ENCODE results near the gene ZSWIM2.
"Not testable (repeated sequence)": the region's sequence is repeated elsewhere in the genome, so short reads cannot be mapped to it uniquely, and the experiment has no call there.

Gene ZSWIM2

GRCh38 chr2:186848873-186849578 is at the start of gene ZSWIM2:
ZSWIM2 (minus strand) TSS chr2:186849170; CDS start chr2:186849130, 40 bp downstream.
- peak; percentile 40 for DNase-seq

GRCh38 chr2:186896220-186896619 is 47.2 kb upstream of the ZSWIM2 start:
- DNase-seq, result not testable (repeated sequence)

- no peak for DNase-seq
These were observed 46.5 kb upstream of the ZSWIM2 start for GRCh38 chr2:186895451-186895850.

GRCh38 chr2:186894478-186894877 is 45.5 kb upstream of the ZSWIM2 start:
- DNase-seq, result no peak

GRCh38 chr2:186892821-186893220 is 43.9 kb upstream of the ZSWIM2 start:
- DNase-seq, result no peak

- DNase-seq, result no peak
These were observed 42.2 kb upstream of the ZSWIM2 start for GRCh38 chr2:186891185-186891621.

- no peak for DNase-seq
These were observed 40.3 kb upstream of the ZSWIM2 start for GRCh38 chr2:186889101-186889879.

GRCh38 chr2:186887107-186888090 is 38.4 kb upstream of the ZSWIM2 start:
- no peak for DNase-seq

- DNase-seq, result no peak
These were observed 35.6 kb upstream of the ZSWIM2 start for GRCh38 chr2:186884587-186884986.

GRCh38 chr2:186883666-186884065 is 34.7 kb upstream of the ZSWIM2 start:
- DNase-seq, result no peak

- no peak for DNase-seq
These were observed 33.6 kb upstream of the ZSWIM2 start for GRCh38 chr2:186882511-186883071.

- no peak for DNase-seq
These were observed 32.7 kb upstream of the ZSWIM2 start for GRCh38 chr2:186881660-186882059.

- no peak for DNase-seq
These were observed 30.3 kb upstream of the ZSWIM2 start for GRCh38 chr2:186879312-186879711.

- DNase-seq, result no peak
These were observed 25.7 kb upstream of the ZSWIM2 start for GRCh38 chr2:186874713-186875112.

GRCh38 chr2:186871881-186872280 is 22.9 kb upstream of the ZSWIM2 start:
- no peak for DNase-seq

GRCh38 chr2:186868344-186868743 is 19.4 kb upstream of the ZSWIM2 start:
- DNase-seq, result no peak

- no peak for DNase-seq
These were observed 14.1 kb upstream of the ZSWIM2 start for GRCh38 chr2:186862869-186863709.

GRCh38 chr2:186855216-186855615 is 6.2 kb upstream of the ZSWIM2 start:
- no peak for DNase-seq

GRCh38 chr2:186853951-186854350 is 5.0 kb upstream of the ZSWIM2 start:
- DNase-seq, result no peak

GRCh38 chr2:186852508-186852907 is 3.5 kb upstream of the ZSWIM2 start:
- no peak for DNase-seq

- DNase-seq, result no peak
These were observed 6.6 kb downstream of the ZSWIM2 start for GRCh38 chr2:186842373-186842772.

- DNase-seq, result no peak
These were observed 7.0 kb downstream of the ZSWIM2 start for GRCh38 chr2:186841940-186842339.

All from activated CD4-positive, alpha-beta T cell treated with anti-CD3 and anti-CD28 coated beads, Interleukin-2, amount 50 U/mL, for 16 hours (primary cell).